Spinal cord (tissue), 10 donors: Measurements from ENCODE around the gene PAX6. TPM values are rescaled to one million over a fixed set of nuclear protein-coding genes. Genes with fewer than 3 reads are reported as not detected.

Experiments used
- DNase-seq, 6 donors: peaks; one replicate each; pipeline versions ENCODE4 v3.0.0 to v3.0.0-alpha.2; 2013 to 2015; ENCODE audit warnings: low spot score in 6 of 6, low read depth in 4 of 6
- H3K27ac ChIP-seq: one replicate; pipeline ENCODE4 v1.5.1; 2013; ENCODE audit warnings: low read depth, low read length, control low read depth
- H3K27me3 ChIP-seq: one replicate; pipeline ENCODE4 v1.6.1; 2013; ENCODE audit warnings: low read length; ENCODE audit not compliant: control insufficient read depth, insufficient read depth
- H3K36me3 ChIP-seq: one replicate; pipeline ENCODE4 v1.6.1; 2013; ENCODE audit warnings: low read length; ENCODE audit not compliant: control insufficient read depth, insufficient read depth
- H3K4me1 ChIP-seq: one replicate; pipeline ENCODE4 v1.6.1; 2013; ENCODE audit warnings: low read length; ENCODE audit not compliant: control insufficient read depth, insufficient read depth
- H3K4me3 ChIP-seq: one replicate; pipeline ENCODE4 v1.5.1; 2013; ENCODE audit warnings: low read depth, low read length, control low read depth
- H3K9me3 ChIP-seq: one replicate; pipeline ENCODE4 v1.6.1; 2013; ENCODE audit warnings: low read length; ENCODE audit not compliant: control insufficient read depth, insufficient read depth
- WGBS: methylation state at CpG from one replicate; pipeline ENCODE4 v1.1.5; 2013; ENCODE audit warnings: missing lambda C conversion rate; ENCODE audit not compliant: insufficient coverage; 5-methylcytosine and 5-hydroxymethylcytosine counted together
- polyA plus RNA-seq, 2 donors: library from polyadenylated mRNA; unstranded; fragments of 120-200 nt; gene quantifications; one replicate each; pipeline ENCODE4 v1.2.1, GENCODE V29; 2013; ENCODE audit not compliant: insufficient read length in 2 of 2
- total RNA-seq, 2 donors: library from RNA; depleted of rRNA in 1 of 2; stranded (reverse); fragments of 120-200 nt in 1 of 2; fragments of >200 nt in 1 of 2; gene quantifications; one replicate each; pipeline versions ENCODE4 v1.2.3 to v1.2.4, GENCODE V29; 2013 to 2014
- donor health status: healthy.

Gene PAX6
- total and polyA plus RNA-seq, 4 donors: 9.4 to 44.1 (median 31.0) TPM

GRCh38 chr11:31792036-31792435, 19.1 kb downstream of the PAX6 start:
- Histone ChIP-seq H3K27me3 (peaks cover 16% of the 10 kb centered on the region), H3K4me1 (peaks cover 14% of the 10 kb centered on the region), H3K27ac (no peak overlapping the region), H3K4me3 (no peak overlapping the region), H3K9me3 (no peaks in the 10 kb centered on the region), H3K36me3 (peaks cover 8% of the 10 kb centered on the region)
- WGBS: 67% methylated on average over 1 of the region's 2 CpGs
- DNase-seq: peak in 1 of 6 donors; percentile 3

- peaks cover 2% of the 10 kb centered on the region for H3K4me1 ChIP-seq
- 79% methylated on average over 5 of the region's 7 CpGs for WGBS
- DNase-seq: no peak
- peaks cover 2% of the 10 kb centered on the region for H3K27me3 ChIP-seq
- H3K4me3 ChIP-seq: no peak overlapping the region
- no peaks in the 10 kb centered on the region for H3K9me3 ChIP-seq
- peaks cover 8% of the 10 kb centered on the region for H3K36me3 ChIP-seq
- no peak overlapping the region for H3K27ac ChIP-seq
These were observed 20.5 kb downstream of the PAX6 start for GRCh38 chr11:31790649-31791048.

GRCh38 chr11:31788085-31788484, 23.0 kb downstream of the PAX6 start:
- DNase-seq: peak in 2 of 6 donors; percentile 60 to 64
- 67% methylated on average over 1 of the region's 3 CpGs for WGBS
- no peak overlapping the region for H3K4me3 ChIP-seq
- H3K27me3 ChIP-seq: no peaks in the 10 kb centered on the region
- H3K36me3 ChIP-seq: peaks cover 6% of the 10 kb centered on the region
- H3K4me1 ChIP-seq: no peaks in the 10 kb centered on the region
- no peaks in the 10 kb centered on the region for H3K9me3 ChIP-seq
- no peak overlapping the region for H3K27ac ChIP-seq

GRCh38 chr11:31786996-31787685, 24.0 kb downstream of the PAX6 start:
- Histone ChIP-seq H3K4me3 (no peak overlapping the region), H3K4me1 (no peaks in the 10 kb centered on the region), H3K36me3 (peaks cover 6% of the 10 kb centered on the region), H3K27me3 (no peaks in the 10 kb centered on the region), H3K27ac (no peak overlapping the region), H3K9me3 (no peaks in the 10 kb centered on the region)
- DNase-seq: peak in 2 of 6 donors; percentile 13 to 28
- WGBS: 71% methylated on average over 10 of the region's 16 CpGs

- H3K9me3 ChIP-seq: no peaks in the 10 kb centered on the region
- peaks cover under 1% of the 10 kb centered on the region for H3K4me1 ChIP-seq
- no peak overlapping the region for H3K4me3 ChIP-seq
- peaks cover 2% of the 10 kb centered on the region for H3K36me3 ChIP-seq
- no peak overlapping the region for H3K27ac ChIP-seq
- no peaks in the 10 kb centered on the region for H3K27me3 ChIP-seq
- WGBS: no CpG with 5 or more reads among the region's 2 CpGs
- DNase-seq: no peak
These were observed 26.5 kb downstream of the PAX6 start for GRCh38 chr11:31784611-31785010.

GRCh38 chr11:31783252-31783651, 27.9 kb downstream of the PAX6 start:
- H3K4me3 ChIP-seq: no peak overlapping the region
- no peaks in the 10 kb centered on the region for H3K27me3 ChIP-seq
- H3K4me1 ChIP-seq: peaks cover 5% of the 10 kb centered on the region
- H3K27ac ChIP-seq: no peak overlapping the region
- no peaks in the 10 kb centered on the region for H3K9me3 ChIP-seq
- DNase-seq: peak in 1 of 6 donors; percentile 55
- WGBS: 86% methylated on average over 2 of the region's 6 CpGs
- peaks cover 2% of the 10 kb centered on the region for H3K36me3 ChIP-seq

GRCh38 chr11:31782257-31782656, 28.9 kb downstream of the PAX6 start:
- peaks cover 5% of the 10 kb centered on the region for H3K4me1 ChIP-seq
- no peak for DNase-seq
- H3K27ac ChIP-seq: no peak overlapping the region
- no peaks in the 10 kb centered on the region for H3K9me3 ChIP-seq
- H3K36me3 ChIP-seq: peaks cover 2% of the 10 kb centered on the region
- no peak overlapping the region for H3K4me3 ChIP-seq
- no peaks in the 10 kb centered on the region for H3K27me3 ChIP-seq
- 92% methylated on average over 2 of the region's 2 CpGs for WGBS

- Histone ChIP-seq H3K27ac (no peak overlapping the region), H3K36me3 (no peaks in the 10 kb centered on the region), H3K9me3 (no peaks in the 10 kb centered on the region), H3K4me1 (peaks cover 5% of the 10 kb centered on the region), H3K27me3 (no peaks in the 10 kb centered on the region), H3K4me3 (no peak overlapping the region)
- 92% methylated on average over 2 of the region's 5 CpGs for WGBS
- DNase-seq: peak in 2 of 6 donors; percentile 24 to 70
These were observed 30.6 kb downstream of the PAX6 start for GRCh38 chr11:31780480-31780971.

- Histone ChIP-seq H3K4me3 (no peak overlapping the region), H3K9me3 (no peaks in the 10 kb centered on the region), H3K27me3 (no peaks in the 10 kb centered on the region), H3K4me1 (peaks cover 5% of the 10 kb centered on the region), H3K27ac (no peak overlapping the region), H3K36me3 (no peaks in the 10 kb centered on the region)
- peak in 1 of 6 donors; percentile 20 for DNase-seq
- WGBS: no CpG with 5 or more reads among the region's 4 CpGs
These were observed 31.0 kb downstream of the PAX6 start for GRCh38 chr11:31780078-31780477.

- no peaks in the 10 kb centered on the region for H3K9me3 ChIP-seq
- H3K4me3 ChIP-seq: no peak overlapping the region
- H3K4me1 ChIP-seq: peaks cover 5% of the 10 kb centered on the region
- H3K27ac ChIP-seq: no peak overlapping the region
- no peaks in the 10 kb centered on the region for H3K36me3 ChIP-seq
- DNase-seq: no peak
- 72% methylated on average over 4 of the region's 6 CpGs for WGBS
- no peaks in the 10 kb centered on the region for H3K27me3 ChIP-seq
These were observed 31.7 kb downstream of the PAX6 start for GRCh38 chr11:31779374-31779791.
